Measurements from ENCODE around the gene PRPF40A.

GRCh38 chr2:152661076-152661475, 56.2 kb downstream of the PRPF40A start:
- TF ChIP-seq TAF1 (IDR thresholded peaks at IDR 0.05; ENCODE audit: borderline replicate concordance, insufficient read depth, low read length) (no peak), SIN3A (IDR thresholded peaks at IDR 0.05; ENCODE audit: borderline replicate concordance, insufficient read depth, low read length) (no peak), POLR2AphosphoS5 (IDR thresholded peaks at IDR 0.05; ENCODE audit: low read depth, low read length) (no peak)
